Ovary (tissue), 3 donors: ENCODE data around the gene TEX44.

ENCODE experiments used
- EP300 ChIP-seq: sonication (generic); formaldehyde crosslinking; IDR thresholded peaks from one replicate; pipeline ENCODE4 v1.6.1; 2017; ENCODE audit warnings: antibody characterized with exemption
- TF ChIP-seq, protein P1 (sequence below), 3 donors: fragments of 450-650 bp in 2 of 3; fragments of 200-600 bp in 1 of 3; IDR thresholded peaks; one replicate each; pipeline versions ENCODE4 v1.5.1 to v1.8.0; 2016 to 2022; ENCODE audit warnings: antibody characterized with exemption in 3 of 3, mild to moderate bottlenecking in 1 of 3
- donor health status: DM: no; HTN: no; CAD: no.

DNA sequence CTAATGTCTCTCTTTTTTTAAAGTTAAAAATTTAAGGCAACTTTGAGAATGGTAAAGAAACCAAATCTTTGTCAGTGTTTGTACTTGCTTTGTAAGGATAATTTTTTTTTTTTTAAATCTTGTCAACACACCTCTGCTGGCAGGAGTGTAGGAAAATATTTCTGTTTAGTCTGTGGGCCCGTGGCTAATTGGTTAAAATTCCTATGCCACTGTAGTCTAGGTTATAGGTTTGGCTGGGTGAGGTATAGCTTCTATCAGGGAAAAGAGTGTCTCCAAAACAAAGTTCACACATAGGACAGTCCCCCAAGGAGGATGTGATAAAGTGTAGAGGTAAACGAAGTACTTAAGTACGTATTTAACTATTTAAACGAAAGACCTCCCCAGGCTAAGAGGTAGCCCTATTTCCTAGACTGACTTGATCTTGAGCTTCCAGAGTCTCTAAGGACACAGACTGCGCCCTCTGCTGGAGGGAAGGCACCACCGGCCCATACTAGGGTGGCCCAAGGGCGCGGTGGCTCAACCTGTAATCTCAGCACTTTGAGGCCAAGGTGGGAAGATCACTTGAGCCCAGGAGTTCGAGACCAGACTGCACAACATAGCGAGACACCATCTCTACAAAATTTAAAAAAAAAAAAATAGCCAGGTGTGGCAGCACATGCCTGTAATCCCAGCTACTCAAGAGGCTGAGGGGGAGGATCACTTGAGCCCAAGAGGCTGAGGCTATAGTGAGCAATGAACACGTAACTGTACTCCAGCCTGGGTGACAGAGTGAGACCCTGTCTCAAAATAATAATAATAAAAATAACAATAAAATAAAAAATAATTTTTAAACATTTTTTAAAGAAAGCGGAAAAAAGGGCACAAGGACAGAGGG, 8.9 kb downstream of the TEX44 start:
- TF ChIP-seq, protein P1, sequence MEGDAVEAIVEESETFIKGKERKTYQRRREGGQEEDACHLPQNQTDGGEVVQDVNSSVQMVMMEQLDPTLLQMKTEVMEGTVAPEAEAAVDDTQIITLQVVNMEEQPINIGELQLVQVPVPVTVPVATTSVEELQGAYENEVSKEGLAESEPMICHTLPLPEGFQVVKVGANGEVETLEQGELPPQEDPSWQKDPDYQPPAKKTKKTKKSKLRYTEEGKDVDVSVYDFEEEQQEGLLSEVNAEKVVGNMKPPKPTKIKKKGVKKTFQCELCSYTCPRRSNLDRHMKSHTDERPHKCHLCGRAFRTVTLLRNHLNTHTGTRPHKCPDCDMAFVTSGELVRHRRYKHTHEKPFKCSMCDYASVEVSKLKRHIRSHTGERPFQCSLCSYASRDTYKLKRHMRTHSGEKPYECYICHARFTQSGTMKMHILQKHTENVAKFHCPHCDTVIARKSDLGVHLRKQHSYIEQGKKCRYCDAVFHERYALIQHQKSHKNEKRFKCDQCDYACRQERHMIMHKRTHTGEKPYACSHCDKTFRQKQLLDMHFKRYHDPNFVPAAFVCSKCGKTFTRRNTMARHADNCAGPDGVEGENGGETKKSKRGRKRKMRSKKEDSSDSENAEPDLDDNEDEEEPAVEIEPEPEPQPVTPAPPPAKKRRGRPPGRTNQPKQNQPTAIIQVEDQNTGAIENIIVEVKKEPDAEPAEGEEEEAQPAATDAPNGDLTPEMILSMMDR (IDR thresholded peaks at IDR 0.05) = peak; percentile 44 to 64 (median 58)
- TF ChIP-seq EP300 = no peak
